Measurements from ENCODE around the gene KRT2.

DNA sequence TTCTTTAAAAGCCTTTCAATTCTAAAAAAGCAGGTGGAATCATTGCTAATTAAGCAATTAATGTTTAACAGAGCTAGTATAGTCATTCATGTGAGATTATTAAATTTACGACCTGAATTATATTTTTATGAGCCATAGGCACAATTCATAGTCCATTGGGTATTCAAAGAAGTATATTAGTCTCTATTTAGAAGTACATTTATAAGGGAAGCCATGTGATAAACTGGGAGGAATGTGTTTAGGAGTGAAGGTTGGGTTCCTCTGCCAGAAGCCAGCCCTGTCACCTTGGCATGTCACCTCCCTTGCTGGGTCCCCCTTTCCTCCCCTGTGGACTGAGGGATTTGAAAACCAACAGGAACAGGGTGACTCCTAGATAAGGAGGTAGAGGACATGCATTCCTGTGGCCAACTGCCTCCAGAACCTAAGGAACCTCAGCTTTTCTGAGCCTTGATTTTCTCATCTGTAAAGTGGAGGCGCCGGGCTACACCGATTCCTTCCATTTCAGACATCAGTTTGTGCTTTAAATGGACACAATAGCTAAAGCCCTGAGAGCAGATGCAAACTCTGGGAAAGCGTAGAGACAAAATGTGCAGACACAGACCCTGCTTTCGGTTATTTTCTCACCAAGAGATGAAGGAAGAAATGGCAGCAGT is 5.4 kb upstream of the KRT2 start:
- TF ChIP-seq ZNF274 (IDR thresholded peaks at IDR 0.05; ENCODE audit: low read depth, low read length) (no peak), YY1 (IDR thresholded peaks at IDR 0.05; ENCODE audit: insufficient read depth, insufficient read length) (no peak), SUZ12 (IDR thresholded peaks at IDR 0.05; ENCODE audit: extremely low read depth, insufficient read depth, insufficient read length) (no peak)
